Measurements from ENCODE around the gene SHISA6.

SHISA6 gene

GRCh38 chr17:11363565-11364117 is 122.6 kb downstream of the SHISA6 start:
- DNase-seq: no peak

DNA sequence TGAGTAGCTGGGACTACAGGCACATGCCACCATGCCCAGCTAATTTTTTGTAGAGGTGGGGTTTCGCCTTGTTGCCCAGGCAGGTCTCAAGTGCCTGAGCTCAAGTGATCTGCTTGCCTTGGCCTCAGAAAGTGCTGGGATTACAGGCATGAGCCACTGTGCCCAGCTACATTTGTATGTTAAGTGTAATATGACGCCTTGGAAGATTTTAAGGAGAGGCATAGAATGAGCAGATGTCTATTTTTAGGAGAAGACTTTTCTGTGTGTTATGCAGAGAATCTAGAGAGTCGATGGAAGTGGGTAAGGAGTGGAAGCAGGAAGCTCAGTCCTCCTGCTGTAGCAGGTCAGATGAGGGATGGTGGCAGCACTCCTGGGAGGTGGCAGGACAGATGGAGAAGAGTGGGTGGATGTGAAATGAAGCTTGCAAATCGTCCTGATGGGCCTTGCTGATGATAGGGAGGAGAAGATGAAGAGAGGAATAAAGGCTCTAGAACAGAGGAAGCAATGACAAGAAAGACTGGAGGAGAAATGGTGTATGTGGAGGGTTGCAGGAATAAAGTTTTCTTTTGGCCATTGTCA is 125.3 kb downstream of the SHISA6 start:
- no peak for DNase-seq

DNA sequence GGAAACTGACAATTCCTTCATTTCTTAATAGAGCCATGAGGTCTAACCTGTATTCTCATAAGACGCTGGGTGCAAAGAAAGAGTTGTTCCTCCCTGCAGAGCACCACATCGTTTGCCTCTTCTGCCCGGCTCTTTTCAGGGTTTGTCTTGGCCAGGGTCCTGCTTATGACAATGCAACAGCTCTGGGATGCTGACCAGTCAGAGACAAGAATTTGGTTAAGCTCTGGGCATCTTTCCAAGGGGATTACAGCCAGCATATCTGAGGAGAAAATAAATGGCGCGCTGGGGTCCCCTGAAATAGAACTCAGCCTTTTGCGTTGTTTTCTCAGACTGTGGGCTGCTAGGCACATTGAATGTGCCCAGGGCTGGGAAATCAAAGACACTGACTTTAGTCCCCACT is 128.6 kb downstream of the SHISA6 start:
- no peak for DNase-seq

- DNase-seq: no peak
Measured at GRCh38 chr17:11372692-11373091, 131.7 kb downstream of the SHISA6 start.

DNA sequence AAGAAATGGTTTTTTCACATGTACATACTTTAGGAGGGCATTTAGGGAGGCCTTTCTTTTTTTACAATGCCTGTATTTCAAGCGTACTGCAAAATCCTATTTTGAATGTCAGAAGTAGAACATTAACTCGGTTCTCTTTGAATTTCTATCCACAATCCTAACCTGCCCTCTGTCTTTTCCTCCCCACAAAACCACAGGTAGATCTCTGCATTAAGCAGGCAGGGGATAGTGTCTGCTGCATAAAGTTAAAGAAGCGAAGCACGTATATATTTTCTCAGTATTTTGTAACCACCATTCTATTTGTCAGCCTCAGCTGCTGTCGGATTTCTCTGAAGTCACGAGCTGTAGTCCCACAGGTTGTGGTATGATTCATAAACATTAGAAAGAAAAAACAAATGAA is 137.5 kb downstream of the SHISA6 start:
- DNase-seq: no peak

DNA sequence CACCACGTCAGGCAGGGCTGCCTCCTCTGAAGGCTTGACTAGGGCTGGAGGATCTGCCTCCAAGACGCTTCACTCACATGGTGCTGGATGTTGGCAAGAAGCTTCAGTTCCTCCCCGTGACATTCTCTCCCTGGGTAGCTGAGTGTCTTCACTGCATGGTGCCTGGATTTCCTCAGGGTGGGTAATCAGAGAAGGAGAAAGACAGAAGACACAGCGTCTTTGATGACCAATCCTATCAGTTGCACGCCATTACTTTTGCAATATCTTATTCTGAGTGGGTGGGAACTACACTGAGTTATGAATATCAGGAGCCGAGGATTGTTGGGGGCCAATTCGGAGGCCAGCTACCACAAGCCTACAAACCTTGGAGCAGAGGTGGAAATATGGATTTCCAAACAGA is 139.7 kb downstream of the SHISA6 start:
- no peak for DNase-seq

DNA sequence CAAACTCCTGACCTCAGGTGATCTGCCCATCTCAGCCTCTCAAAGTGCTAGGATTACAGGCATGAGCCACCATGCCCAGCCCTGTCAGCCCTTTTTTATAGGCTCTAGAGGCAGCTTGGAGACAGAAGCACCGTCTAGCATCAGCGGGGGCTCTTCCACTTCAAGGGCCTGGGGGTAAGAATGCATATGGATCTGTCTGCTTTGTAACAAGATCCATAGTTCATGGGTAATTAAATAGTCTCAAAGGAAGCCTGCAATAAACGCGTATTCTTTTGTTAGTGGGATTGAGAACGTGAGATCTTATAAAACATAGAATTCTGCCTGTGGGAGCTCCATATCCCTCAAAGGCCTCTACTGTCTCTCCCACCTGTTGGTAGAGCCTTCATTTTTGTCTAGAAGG is 142.1 kb downstream of the SHISA6 start:
- no peak for DNase-seq

DNA sequence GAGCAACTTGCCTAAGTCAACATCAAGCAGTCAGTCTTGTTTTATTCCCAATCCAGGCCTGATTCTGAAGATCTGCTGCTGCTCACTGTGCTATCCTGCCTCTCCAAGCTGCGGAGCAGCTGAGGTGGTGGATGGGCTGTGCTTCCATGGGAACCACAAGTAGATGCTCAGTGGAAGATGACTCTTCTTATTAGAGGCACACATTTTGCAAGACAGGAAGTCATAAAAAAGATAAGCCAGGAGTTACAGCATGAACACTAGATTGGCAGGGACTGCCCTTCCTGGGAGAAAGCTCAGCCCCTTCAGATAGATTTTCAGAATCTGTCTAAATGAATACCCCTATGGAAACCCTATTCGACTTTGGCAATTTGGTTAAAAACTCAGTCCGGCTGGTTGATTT is 143.1 kb downstream of the SHISA6 start:
- DNase-seq: no peak

DNA sequence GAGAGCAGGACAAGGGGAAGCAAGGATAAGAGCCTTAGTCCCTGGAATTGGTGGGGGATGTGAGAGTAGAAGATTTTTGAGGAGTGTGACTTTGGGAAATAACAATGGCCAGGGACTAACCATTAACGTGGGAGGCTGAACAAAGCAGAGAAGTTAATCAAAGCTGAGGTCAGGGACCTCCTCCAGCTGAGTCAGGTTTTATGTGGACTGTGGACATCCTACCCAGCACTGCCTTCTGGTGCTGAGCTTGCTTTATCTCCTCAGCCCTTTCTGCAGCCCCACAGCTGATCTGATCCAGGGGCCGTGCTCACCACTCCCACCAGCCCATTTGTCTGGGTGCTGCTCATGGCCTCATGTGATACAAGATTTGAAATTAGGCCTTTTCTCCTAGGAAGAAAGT is 146.6 kb downstream of the SHISA6 start:
- DNase-seq: no peak

DNA sequence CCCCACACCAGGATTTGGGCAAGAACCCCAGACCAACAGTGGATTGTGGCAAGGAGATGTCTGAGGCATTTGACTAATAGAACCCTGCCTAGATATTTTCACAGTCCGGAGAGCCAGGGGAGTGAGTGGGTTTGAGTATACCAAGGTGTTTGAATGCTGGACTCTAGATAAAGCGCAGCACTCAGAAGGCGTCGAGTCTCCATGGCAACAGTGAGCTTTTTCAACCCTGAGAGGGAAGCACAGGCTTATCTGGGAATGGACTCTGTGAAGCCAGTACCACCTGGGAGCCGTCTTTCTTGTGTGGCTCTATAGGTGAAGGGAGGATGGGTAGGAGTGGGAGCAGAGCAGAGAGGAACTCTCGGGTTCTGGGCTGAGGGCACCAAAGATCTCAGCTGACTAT is 147.0 kb downstream of the SHISA6 start:
- DNase-seq: no peak

DNA sequence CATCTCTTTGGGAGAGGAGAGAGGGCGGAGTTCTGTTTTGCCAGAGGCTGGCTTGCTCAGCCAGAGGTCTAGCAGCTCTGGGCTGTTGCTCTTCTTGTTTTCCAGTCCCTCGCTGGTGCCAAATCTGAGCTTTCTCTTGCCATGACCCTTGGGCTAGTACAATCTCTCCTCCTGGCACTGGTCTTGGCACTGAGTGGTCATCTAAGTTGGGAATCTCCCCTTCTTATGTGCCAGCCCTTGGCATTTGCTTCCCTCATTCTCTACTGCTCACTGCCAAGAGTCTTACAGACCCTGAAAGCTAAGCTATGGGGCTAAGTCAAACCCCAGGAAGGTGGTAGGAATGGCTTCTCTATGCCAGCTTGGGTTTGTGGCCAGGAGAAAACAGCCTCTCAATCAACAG is 148.6 kb downstream of the SHISA6 start:
- DNase-seq: no peak

DNA sequence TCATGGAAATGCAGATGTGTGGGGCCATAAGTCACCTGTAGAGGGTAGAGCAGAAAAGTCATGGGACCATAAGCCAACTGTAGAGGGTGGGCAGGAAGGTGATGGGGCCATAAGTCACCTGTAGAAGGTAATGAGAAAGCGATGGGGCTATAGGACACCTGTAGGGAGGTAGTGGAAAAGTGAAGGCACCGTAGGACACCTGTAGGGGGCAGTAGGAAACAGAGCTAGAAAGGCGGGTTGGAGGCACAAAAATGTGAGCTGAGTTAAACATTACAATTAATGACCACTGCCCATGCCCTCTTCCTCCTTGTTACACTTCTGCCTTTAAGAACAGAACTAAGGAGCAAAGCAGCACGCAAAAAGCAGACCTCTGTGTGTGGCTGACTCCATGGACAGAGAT is 150.1 kb downstream of the SHISA6 start:
- no peak for DNase-seq

- no peak for DNase-seq
Measured at GRCh38 chr17:11404431-11405276, 163.6 kb downstream of the SHISA6 start.

DNA sequence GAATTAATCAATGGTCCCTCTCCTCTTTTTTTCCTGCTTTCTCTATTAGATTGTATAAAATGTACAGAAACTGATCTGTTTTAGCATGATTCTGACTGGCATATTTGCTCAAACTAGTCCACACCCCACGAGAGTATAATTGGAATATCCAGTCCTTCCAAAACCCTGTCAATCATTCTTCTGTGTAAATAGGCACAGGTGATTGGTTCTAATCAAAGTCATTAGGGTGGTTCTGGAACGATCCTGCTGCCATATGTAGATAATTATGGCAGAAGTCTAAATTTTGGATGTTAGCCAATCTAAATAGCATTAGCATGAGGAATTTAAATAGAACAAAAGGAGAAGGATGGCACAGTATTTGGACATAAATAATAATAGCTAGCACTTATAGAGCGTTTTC is 165.7 kb downstream of the SHISA6 start:
- no peak for DNase-seq

GRCh38 chr17:11412654-11413053 is 171.6 kb downstream of the SHISA6 start:
- no peak for DNase-seq

- no peak for DNase-seq
Measured at GRCh38 chr17:11418342-11418741, 177.3 kb downstream of the SHISA6 start.

GRCh38 chr17:11430751-11431150 is 189.7 kb downstream of the SHISA6 start:
- DNase-seq: no peak

DNA sequence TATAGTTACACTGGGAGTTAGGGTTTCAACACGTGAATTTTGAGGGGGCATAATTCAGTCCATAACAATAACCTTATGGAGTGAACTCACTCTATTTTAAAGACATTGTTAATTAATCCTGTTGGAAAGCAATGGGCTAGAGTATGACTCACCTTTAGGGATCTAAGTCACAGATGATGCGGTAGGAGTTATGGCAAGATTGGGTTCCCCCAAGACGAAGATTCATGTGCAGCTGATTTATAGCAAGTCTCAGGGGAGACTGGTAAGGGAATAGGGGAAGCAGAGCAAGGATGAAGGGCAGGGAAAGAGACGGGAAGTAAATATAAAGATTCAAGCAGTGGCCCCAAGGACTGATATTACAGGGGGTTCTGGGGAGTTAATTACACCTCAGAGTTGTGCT is 197.7 kb downstream of the SHISA6 start:
- DNase-seq: no peak

DNA sequence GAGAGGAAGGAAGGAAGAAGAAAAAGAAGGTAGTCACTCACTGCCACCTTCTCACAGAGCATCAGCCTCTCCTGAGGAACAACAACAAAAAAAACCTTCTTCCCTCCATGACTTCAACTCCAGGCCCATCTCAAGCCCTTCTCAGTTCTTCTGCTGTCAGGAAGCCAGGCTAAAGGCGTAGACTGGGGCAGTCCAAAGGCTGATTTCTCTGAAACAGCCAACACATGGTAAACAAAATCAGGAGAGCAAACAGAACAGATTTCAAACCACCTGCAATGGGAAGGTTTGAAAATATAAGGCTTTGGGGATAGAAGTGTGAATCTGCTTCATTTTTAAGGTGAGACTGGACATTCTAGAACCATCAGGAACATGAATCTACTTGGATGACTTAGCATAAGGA is 200.0 kb downstream of the SHISA6 start:
- DNase-seq: no peak

DNA sequence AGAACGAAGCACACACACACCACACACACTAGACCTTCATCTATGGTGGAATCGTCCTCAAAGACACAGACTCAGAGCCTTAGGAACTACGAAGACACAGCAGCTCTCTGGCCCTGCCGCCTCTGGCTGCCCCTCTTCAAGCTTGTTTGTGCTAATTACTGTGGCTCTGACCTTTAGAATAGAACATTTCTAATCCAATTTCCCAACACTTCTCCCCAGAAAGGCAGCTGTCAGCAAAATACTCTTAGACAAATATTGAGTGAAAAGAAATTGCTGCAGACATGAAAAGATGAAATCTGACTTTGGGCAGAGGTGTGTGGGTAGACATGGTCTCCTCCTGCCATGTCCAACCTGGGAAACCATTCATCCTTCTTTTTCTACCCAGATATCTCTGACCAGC is 205.3 kb downstream of the SHISA6 start:
- no peak for DNase-seq

- DNase-seq: no peak
Measured at GRCh38 chr17:11454096-11454495, 213.1 kb downstream of the SHISA6 start.

DNA sequence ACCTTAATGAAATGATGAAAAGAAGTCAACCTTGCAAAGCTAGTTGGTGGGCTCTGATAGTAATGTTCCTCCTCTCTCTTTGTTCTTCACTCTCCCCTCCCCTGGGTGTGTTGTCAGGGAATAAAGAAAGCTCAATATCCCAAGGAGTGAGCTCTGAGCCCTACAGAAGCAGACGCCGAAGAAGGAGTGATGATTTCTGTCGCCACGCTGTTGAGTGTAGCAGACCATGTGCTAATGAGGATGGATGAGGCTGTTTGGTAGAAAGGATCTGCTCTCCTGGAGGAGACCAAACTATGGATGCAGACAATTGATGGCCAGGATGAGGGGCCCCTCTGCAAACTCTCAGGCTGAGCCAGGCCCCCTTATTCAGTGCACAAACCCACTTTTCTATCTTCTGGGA is 217.3 kb downstream of the SHISA6 start:
- DNase-seq: no peak

- no peak for DNase-seq
Measured at GRCh38 chr17:11459861-11460331, 218.9 kb downstream of the SHISA6 start.

- no peak for DNase-seq
Measured at GRCh38 chr17:11461993-11462548, 221.1 kb downstream of the SHISA6 start.
